Thoracic aorta (tissue), 2 donors: ENCODE measurements around the gene TTC7B. TPM values are rescaled to one million over a fixed set of nuclear protein-coding genes. Genes with fewer than 3 reads are reported as not detected.

ENCODE experiments used
- ATAC-seq: fragments of 150-250 bp; one replicate; pipeline ENCODE4 v1.8.0; 2017; ENCODE audit warnings: low read depth; ENCODE audit not compliant: insufficient number of reproducible peaks, low FRiP score
- DNase-seq: peaks from one replicate; pipeline ENCODE4 v3.0.0-alpha.2; 2020; ENCODE audit warnings: low spot score
- H3K27ac ChIP-seq, 2 donors: fragments of 200-600 bp; sonication (generic); 1 replicate in 1 of 2; 2 replicates in 1 of 2; pipeline ENCODE4 v1.5.1; 2016; ENCODE audit warnings: mild to moderate bottlenecking in 2 of 2, moderate library complexity in 2 of 2
- H3K27me3 ChIP-seq: fragments of 200-600 bp; sonication (generic); replicated peaks from 2 replicates; pipeline ENCODE4 v1.6.0; 2016; ENCODE audit warnings: mild to moderate bottlenecking; ENCODE audit not compliant: insufficient read depth
- H3K36me3 ChIP-seq: fragments of 200-600 bp; sonication (generic); one replicate; pipeline ENCODE4 v1.5.1; 2016
- H3K4me1 ChIP-seq, 2 donors: fragments of 200-600 bp; sonication (generic); 1 replicate in 1 of 2; 2 replicates in 1 of 2; pipeline versions ENCODE4 v1.5.1 to v1.6.0; 2016; ENCODE audit warnings: low read depth in 2 of 2, mild to moderate bottlenecking in 1 of 2; ENCODE audit not compliant: control insufficient read depth in 1 of 2
- H3K4me3 ChIP-seq: fragments of 200-600 bp; sonication (generic); 2 replicates; pipeline ENCODE4 v1.5.1; 2016; ENCODE audit warnings: mild to moderate bottlenecking
- H3K9me3 ChIP-seq: fragments of 200-600 bp; sonication (generic); 2 replicates; pipeline ENCODE4 v1.5.1; 2016
- CTCF ChIP-seq: fragments of 200-600 bp; sonication (generic); IDR thresholded peaks from one replicate; pipeline ENCODE4 v1.5.1; 2019; ENCODE audit warnings: antibody characterized with exemption
- total RNA-seq, 2 donors: library from RNA; depleted of rRNA; stranded (reverse); fragments of >200 nt; gene quantifications; one replicate each; pipeline versions ENCODE4 v1.1.0 to v1.2.3, GENCODE V29; 2016

TTC7B gene
- total RNA-seq, 2 donors from 2014 or later = 38.9 to 56.3 TPM

GRCh38 chr14:90483571-90483974, 332.7 kb downstream of the TTC7B start:
- Histone ChIP-seq H3K4me3 (no peak overlapping the region), H3K36me3 (no peaks in the 10 kb centered on the region), H3K27ac (no peak overlapping the region), H3K27me3 (no peaks in the 10 kb centered on the region), H3K9me3 (no peaks in the 10 kb centered on the region), H3K4me1 (no peaks in the 10 kb centered on the region)
- DNase-seq (no peak), ATAC-seq (no peak)
- TF ChIP-seq CTCF = no peak

GRCh38 chr14:90483117-90483516, 333.1 kb downstream of the TTC7B start:
- no peak for TF ChIP-seq CTCF
- H3K4me3 ChIP-seq = no peak overlapping the region
- ATAC-seq (no peak), DNase-seq (no peak)
- H3K36me3 ChIP-seq = no peaks in the 10 kb centered on the region
- H3K27ac ChIP-seq = no peak overlapping the region
- H3K4me1 ChIP-seq = no peaks in the 10 kb centered on the region
- no peaks in the 10 kb centered on the region for H3K9me3 ChIP-seq
- H3K27me3 ChIP-seq = no peaks in the 10 kb centered on the region

GRCh38 chr14:90475298-90475697, 340.9 kb downstream of the TTC7B start:
- no peak for TF ChIP-seq CTCF
- H3K4me3 ChIP-seq = no peak overlapping the region
- H3K36me3 ChIP-seq = no peaks in the 10 kb centered on the region
- H3K9me3 ChIP-seq = peaks cover 10% of the 10 kb centered on the region
- no peak overlapping the region for H3K27ac ChIP-seq
- no peaks in the 10 kb centered on the region for H3K27me3 ChIP-seq
- no peaks in the 10 kb centered on the region for H3K4me1 ChIP-seq
- ATAC-seq (no peak), DNase-seq (no peak)

Other genes with a start within 250 kb of the TTC7B start
- gene RPS6KA5, start 244.2 kb upstream of the TTC7B start, total RNA-seq = 1 to 10 TPM; 1.4 to 4.6 TPM